BE2C (cell line): ENCODE results near the gene PRKACB.

Experiments used
- DNase-seq: peaks from one replicate; pipeline ENCODE4 v3.0.0-alpha.2; 2020
- H3K27me3 ChIP-seq: fragments of 250-450 bp; sonication (Bioruptor Pico); 2 replicates; pipeline ENCODE4 v1.5.1; 2020; ENCODE audit warnings: mild to moderate bottlenecking
- H3K36me3 ChIP-seq: fragments of 250-450 bp; sonication (Bioruptor Pico); 2 replicates; pipeline ENCODE4 v1.5.1; 2020; ENCODE audit warnings: mild to moderate bottlenecking
- H3K4me1 ChIP-seq: fragments of 250-450 bp; sonication (Bioruptor Pico); 2 replicates; pipeline ENCODE4 v1.5.1; 2020
- H3K4me3 ChIP-seq: 2 replicates; pipeline ENCODE4 v1.5.1; 2011; ENCODE audit warnings: low read depth, low read length
- H3K9me3 ChIP-seq: fragments of 250-450 bp; sonication (Bioruptor Pico); 2 replicates; pipeline ENCODE4 v1.5.1; 2020
- CTCF ChIP-seq: IDR thresholded peaks from 2 replicates; pipeline ENCODE4 v1.5.1; 2012; ENCODE audit warnings: mild to moderate bottlenecking, low read depth, low read length

Gene PRKACB

GRCh38 chr1:84170171-84170570 lies 26.1 kb downstream of the PRKACB start:
- H3K4me3 ChIP-seq: no peak overlapping the region
- H3K36me3 ChIP-seq: no peaks in the 10 kb centered on the region
- H3K27me3 ChIP-seq: no peaks in the 10 kb centered on the region
- no peak for TF ChIP-seq CTCF
- H3K4me1 ChIP-seq: no peaks in the 10 kb centered on the region
- DNase-seq: no peak
- no peaks in the 10 kb centered on the region for H3K9me3 ChIP-seq

DNA sequence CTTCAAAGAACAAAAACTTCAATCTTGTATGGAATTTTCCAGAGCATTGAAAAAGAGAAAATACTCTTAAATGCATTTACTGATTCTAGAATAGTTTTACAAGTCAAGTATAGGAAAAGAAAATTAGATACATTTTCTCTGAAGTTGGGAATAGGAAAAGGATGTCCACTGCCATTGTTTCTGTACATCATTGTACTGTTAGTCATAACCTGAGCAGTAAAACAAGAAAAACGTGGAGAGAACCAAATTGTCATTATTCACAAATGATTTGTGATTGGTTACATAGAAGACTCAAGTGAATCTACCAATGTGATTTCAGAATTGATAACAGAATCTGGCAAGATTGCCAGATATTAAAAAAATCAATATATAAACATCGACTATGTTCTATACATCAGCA lies 27.4 kb downstream of the PRKACB start:
- Histone ChIP-seq H3K36me3 (no peaks in the 10 kb centered on the region), H3K9me3 (no peaks in the 10 kb centered on the region), H3K4me3 (no peak overlapping the region), H3K4me1 (no peaks in the 10 kb centered on the region), H3K27me3 (no peaks in the 10 kb centered on the region)
- DNase-seq: no peak
- no peak for TF ChIP-seq CTCF

GRCh38 chr1:84174051-84174556 lies 30.0 kb downstream of the PRKACB start:
- DNase-seq: no peak

DNA sequence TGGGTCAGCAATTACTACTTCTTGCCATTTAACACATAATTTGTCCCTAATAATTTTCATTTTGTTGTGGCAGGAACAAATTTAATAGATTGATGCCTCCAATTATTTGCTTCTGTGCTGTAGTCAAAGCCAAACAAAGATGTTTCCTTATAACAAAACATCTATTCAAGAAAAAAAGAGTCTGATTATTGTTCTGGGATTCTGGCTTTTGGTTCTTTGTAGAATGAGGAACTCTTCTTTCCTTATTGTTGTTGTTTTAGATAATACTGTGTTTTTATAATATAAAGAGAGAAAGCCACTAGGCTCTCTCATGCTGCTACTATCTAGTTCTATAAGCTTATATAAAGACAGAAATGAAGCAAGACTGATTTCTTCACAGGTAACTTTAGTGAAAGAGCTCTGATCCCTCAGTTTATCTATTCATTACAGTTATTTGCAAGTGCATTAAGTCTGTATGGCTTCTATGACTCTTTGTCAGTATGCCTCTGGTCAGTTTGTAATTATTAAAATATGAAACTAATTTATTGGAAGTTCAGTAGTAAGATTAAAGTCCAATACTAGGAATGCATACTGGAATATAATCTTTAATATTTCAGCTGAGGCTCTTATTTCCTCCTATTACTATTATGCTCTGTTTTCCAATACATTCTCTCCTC lies 37.4 kb downstream of the PRKACB start:
- Histone ChIP-seq H3K4me1 (no peaks in the 10 kb centered on the region), H3K27me3 (no peaks in the 10 kb centered on the region), H3K36me3 (no peaks in the 10 kb centered on the region; the same call in 1 of the 2 replicates), H3K4me3 (no peak overlapping the region), H3K9me3 (no peaks in the 10 kb centered on the region)
- no peak for TF ChIP-seq CTCF
- no peak for DNase-seq

More at GRCh38 chr1:84174051-84174556, 30.0 kb downstream of the PRKACB start:
- H3K4me1 ChIP-seq: no peaks in the 10 kb centered on the region
- no peak for TF ChIP-seq CTCF
- no peaks in the 10 kb centered on the region for H3K36me3 ChIP-seq
- peak overlapping the region; percentile 35 for H3K4me3 ChIP-seq
- no peaks in the 10 kb centered on the region for H3K9me3 ChIP-seq
- no peaks in the 10 kb centered on the region for H3K27me3 ChIP-seq

DNA sequence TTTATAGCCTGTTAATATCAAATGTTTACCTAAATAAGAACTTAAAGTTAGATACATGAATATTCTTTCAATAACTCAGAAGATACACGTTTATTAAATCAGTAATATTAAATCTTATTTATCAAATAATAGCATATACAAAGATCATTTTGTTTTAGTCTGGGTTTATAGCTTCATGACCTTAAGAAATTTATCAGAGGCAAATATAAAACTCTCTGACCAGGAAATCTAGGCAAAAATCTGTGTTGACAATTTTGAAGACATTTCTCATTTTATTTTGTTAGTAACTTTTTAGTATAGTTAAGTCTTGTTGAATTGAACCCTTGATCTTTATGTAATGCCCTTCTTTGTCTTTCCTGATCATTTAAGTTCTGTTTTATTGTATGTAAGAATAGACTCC lies 46.4 kb downstream of the PRKACB start:
- H3K4me3 ChIP-seq: no peak overlapping the region
- TF ChIP-seq CTCF: no peak

DNA sequence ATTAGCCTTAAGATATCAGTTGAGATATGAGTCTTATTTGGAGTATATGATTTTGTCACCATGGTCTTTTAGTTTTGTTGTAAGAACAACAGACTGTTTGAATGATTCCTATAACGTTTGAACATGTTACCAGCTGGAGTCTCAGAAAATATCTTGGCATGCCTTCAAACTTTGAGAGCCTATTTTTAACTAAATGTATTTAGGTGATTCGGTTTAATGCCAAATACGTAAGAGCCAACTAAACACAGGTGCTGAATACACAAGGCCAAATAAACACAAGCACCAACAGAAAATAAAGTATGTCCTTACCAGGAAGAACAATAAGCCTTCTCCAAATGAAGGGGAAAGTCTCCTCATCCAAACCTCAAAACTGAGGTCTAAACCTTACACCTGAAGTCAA lies 48.6 kb downstream of the PRKACB start:
- no peaks in the 10 kb centered on the region for H3K4me1 ChIP-seq
- DNase-seq: no peak
- no peak overlapping the region for H3K4me3 ChIP-seq
- H3K36me3 ChIP-seq: no peaks in the 10 kb centered on the region
- no peaks in the 10 kb centered on the region for H3K27me3 ChIP-seq
- no peak for TF ChIP-seq CTCF
- H3K9me3 ChIP-seq: no peaks in the 10 kb centered on the region

More for the DNA sequence above, 46.4 kb downstream of the PRKACB start:
- H3K4me1 ChIP-seq: no peaks in the 10 kb centered on the region
- no peaks in the 10 kb centered on the region for H3K9me3 ChIP-seq
- H3K36me3 ChIP-seq: no peaks in the 10 kb centered on the region
- no peak for DNase-seq
- no peaks in the 10 kb centered on the region for H3K27me3 ChIP-seq
